A673 (cell line): Measurements from ENCODE around the gene TTC34.
"Not testable (repeated sequence)": the region's sequence is repeated elsewhere in the genome, so short reads cannot be mapped to it uniquely, and the experiment has no call there.

Source experiments
- CTCF ChIP-seq: fragments of 300-800, 200-600 bp; sonication (generic); conservative IDR thresholded peaks from 2 replicates; pipeline ENCODE4 v1.5.1; 2017; ENCODE audit warnings: low read depth, mild to moderate bottlenecking, antibody characterized with exemption, low read length, moderate library complexity, mixed read lengths
- EZH2 ChIP-seq: fragments of 200-600 bp; sonication (generic); IDR thresholded peaks from 2 replicates; pipeline ENCODE4 v1.6.1; 2017; ENCODE audit warnings: borderline replicate concordance, low read depth, mild to moderate bottlenecking, mixed read lengths, antibody characterized with exemption, low read length; ENCODE audit not compliant: poor library complexity, severe bottlenecking

- TF ChIP-seq CTCF, EZH2: not testable (repeated sequence)
Observed at GRCh38 chr1:2757519-2757918, 44.0 kb downstream of the TTC34 start.
